HG02852 (cell line): ENCODE data around the gene NBPF14.
"Not testable (repeated sequence)": the region's sequence is repeated elsewhere in the genome, so short reads cannot be mapped to it uniquely, and the experiment has no call there.

Source experiments
- ATAC-seq: cut with Tn5 transposase; IDR thresholded peaks from one replicate; pipeline ENCODE4 v1.9.1; 2021; ENCODE audit warnings: mild to moderate bottlenecking, moderate library complexity; ENCODE audit not compliant: unreplicated experiment

NBPF14 gene, protein sequence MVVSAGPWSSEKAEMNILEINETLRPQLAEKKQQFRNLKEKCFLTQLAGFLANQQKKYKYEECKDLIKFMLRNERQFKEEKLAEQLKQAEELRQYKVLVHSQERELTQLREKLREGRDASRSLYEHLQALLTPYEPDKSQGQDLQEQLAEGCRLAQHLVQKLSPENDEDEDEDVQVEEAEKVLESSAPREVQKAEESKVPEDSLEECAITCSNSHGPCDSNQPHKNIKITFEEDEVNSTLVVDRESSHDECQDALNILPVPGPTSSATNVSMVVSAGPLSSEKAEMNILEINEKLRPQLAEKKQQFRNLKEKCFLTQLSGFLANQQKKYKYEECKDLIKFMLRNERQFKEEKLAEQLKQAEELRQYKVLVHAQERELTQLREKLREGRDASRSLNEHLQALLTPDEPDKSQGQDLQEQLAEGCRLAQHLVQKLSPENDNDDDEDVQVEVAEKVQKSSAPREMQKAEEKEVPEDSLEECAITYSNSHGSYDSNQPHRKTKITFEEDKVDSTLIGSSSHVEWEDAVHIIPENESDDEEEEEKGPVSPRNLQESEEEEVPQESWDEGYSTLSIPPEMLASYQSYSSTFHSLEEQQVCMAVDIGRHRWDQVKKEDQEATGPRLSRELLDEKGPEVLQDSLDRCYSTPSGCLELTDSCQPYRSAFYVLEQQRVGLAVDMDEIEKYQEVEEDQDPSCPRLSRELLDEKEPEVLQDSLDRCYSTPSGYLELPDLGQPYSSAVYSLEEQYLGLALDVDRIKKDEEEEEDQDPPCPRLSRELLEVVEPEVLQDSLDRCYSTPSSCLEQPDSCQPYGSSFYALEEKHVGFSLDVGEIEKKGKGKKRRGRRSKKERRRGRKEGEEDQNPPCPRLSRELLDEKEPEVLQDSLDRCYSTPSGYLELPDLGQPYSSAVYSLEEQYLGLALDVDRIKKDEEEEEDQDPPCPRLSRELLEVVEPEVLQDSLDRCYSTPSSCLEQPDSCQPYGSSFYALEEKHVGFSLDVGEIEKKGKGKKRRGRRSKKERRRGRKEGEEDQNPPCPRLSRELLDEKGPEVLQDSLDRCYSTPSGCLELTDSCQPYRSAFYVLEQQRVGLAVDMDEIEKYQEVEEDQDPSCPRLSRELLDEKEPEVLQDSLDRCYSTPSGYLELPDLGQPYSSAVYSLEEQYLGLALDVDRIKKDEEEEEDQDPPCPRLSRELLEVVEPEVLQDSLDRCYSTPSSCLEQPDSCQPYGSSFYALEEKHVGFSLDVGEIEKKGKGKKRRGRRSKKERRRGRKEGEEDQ (N-terminal part only)

DNA sequence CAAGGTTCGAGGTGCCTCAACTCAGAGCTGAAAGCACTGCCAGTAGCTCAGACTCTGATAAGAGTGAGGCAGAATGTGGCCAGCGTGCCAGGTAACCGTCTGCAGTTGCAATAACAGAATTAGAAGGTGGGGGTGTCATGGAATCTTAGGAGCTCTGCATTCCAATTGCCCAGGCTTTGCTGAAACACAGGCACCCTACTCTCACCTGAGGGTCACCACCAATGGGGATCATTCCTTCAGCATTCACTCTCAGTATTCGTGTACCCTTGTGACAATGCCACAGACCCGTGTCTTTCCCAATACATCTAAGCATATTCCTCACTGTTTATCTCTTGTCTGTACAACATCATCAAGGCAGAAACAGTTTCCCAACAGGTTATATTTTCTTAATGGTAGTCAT is at the start of gene NBPF14:
NBPF14 (minus strand) TSS at position 101 of the 400 bp plus-strand sequence. CDS start 294 bp downstream, outside the sequence.
- ATAC-seq: not testable (repeated sequence)

- not testable (repeated sequence) for ATAC-seq
These were observed 29.6 kb upstream of the NBPF14 start for GRCh38 chr1:148625451-148625850.

GRCh38 chr1:148618216-148618615 is 22.4 kb upstream of the NBPF14 start:
- not testable (repeated sequence) for ATAC-seq

GRCh38 chr1:148605266-148605665 is 9.5 kb upstream of the NBPF14 start:
- ATAC-seq: not testable (repeated sequence)

GRCh38 chr1:148595360-148595759 is 451 bp downstream of the NBPF14 start:
- not testable (repeated sequence) for ATAC-seq

- ATAC-seq: not testable (repeated sequence)
These were observed 4.7 kb downstream of the NBPF14 start for GRCh38 chr1:148591098-148591497.

DNA sequence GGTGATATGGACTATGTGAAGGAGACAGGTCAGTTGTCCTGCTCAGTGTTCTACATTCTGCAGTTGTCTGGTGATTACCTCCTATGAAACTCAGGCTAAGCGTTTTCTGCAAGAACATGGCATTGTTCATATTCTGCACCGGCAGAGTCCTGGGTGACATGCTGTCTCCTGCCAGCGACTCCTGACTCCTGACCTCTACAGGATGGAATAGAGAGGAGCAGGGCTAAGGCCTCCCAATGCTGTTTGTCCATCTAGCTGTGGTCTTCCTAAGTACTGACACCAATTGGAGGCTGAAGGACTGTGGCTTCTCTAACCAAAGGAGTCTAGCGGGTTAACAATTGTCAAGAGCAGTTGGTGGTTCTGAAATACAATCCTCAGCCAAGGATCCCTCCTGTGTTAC is 63.7 kb downstream of the NBPF14 start:
- ATAC-seq: not testable (repeated sequence)

DNA sequence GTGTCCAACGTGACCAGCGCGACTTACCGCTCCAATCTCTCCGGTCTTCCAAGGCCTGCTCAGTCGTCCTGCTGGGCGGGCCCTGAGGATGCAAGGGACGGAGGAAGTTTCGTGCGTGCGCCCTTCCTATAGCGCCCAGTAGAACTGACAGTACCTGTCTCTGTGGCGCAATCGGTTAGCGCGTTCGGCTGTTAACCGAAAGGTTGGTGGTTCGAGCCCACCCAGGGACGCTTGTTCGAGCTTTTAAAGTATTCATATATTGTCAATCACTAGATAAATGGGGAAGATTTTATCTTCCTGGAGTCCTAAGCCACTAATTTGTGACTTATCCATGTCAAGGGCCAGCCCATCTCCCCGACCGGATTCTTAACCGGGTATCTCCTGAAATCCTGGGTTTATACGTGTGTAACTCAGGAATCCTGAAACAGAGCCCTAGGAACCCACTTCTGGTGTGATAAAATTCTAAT is 66.7 kb downstream of the NBPF14 start:
- not testable (repeated sequence) for ATAC-seq

GRCh38 chr1:148528591-148528990 is 67.2 kb downstream of the NBPF14 start:
- ATAC-seq: not testable (repeated sequence)

DNA sequence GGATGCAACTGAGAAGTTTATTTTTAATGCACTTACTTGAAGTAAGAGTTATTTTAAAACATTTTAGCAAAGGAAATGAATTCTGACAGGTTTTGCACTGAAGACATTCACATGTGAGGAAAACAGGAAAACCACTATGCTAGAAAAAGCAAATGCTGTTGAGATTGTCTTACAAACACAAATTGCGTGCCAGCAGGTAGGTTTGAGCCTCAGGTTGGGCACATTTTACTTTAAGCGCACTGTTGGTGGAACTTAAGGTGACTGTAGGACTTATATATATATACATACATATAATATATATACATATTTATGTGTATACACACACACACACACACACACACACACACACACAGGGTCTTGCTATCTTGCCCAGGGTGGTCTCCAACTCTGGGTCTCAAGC is 69.2 kb downstream of the NBPF14 start:
- ATAC-seq: not testable (repeated sequence)

- not testable (repeated sequence) for ATAC-seq
These were observed 72.3 kb downstream of the NBPF14 start for GRCh38 chr1:148523205-148524144.

DNA sequence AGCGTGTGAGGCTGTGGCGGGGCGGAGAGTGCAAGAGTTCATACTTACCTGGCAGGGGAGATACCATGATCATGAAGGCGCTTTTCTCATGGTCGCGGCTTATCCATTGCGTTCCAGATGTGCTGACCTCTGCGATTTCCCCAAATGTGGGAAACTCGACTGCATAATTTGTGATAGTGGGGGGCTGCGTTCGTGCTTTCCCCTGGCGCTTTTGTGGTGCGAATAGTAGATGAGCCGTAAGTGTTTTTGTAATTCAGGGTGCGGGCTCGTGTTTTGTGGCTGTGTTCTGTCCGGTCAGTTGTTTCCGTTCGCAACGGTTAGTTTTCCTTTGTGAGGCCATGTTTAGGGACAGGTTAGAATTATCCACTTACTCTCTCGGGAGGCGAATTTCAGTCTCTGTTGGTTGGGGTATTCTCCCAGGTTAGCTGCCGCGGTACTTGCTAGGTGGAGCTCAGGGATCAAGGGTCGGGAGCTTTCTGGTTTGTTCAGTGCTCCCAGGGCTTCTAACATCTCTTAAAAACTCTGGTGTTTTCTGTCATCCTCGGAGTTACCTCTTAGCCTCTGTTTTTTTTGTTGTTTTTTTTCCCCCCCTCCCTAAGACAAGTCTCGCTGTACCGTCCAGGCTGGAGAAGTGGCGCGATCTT is 73.1 kb downstream of the NBPF14 start:
- peak; percentile 77 for ATAC-seq

GRCh38 chr1:148522072-148522471 is 73.7 kb downstream of the NBPF14 start:
- peak; percentile 34 for ATAC-seq

DNA sequence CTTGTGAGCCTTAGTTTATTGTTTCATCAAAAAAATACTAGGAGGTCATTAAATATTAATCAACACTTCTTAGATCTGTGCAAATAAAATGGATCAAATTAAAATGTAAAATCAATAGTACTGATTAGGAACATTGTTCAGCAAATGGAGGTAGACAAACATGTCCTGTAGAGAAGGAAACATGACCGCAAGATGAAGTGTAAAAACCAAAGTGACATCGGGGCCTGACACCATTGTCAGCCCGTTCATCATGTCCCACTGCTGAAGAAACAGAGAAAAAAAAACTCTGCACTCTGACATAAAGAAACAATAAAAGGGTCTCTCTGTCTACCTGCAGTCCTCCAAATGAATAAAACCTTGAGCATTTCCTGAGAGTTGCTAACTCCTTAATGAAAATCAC is 81.5 kb downstream of the NBPF14 start:
- not testable (repeated sequence) for ATAC-seq

GRCh38 chr1:148512571-148513184 is 83.1 kb downstream of the NBPF14 start:
- ATAC-seq: not testable (repeated sequence)

- not testable (repeated sequence) for ATAC-seq
These were observed 101.9 kb downstream of the NBPF14 start for GRCh38 chr1:148493933-148494332.

DNA sequence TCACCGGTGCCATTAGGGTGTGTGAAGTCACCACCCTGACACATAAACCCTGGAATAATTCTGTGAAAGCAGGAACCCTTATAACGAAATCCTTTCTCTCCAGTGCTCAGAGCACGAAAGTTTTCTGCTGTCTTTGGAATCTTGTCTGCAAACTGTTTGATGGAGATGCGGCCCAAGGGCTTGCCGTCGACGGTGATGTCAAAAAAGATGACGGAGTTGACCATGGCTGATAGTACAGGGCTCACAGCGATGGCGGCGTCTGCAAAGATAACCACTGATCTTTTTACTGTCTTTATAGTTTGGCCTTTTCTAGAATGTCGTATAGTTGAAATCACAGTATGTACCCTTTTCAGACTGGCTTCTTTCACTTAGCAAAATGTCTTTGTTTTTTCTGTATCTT is 112.8 kb downstream of the NBPF14 start, which contains the start of gene PPIAL4G:
PPIAL4G (minus strand) TSS at position 274 of the 400 bp plus-strand sequence; CDS start at position 224, 50 bp downstream.
- not testable (repeated sequence) for ATAC-seq
